ENCODE results near the gene TSR1.
"Not testable (repeated sequence)": the region's sequence is repeated elsewhere in the genome, so short reads cannot be mapped to it uniquely, and the experiment has no call there.

The TSR1 gene

GRCh38 chr17:2336852-2337543, 741 bp upstream of the TSR1 start, which contains the start of gene SGSM2:
SGSM2 (plus strand) TSS chr17:2337501; CDS start chr17:2337689, 188 bp downstream.
- DNase-seq (ENCODE audit: low read depth in 2 of 2): peak; percentile 40 to 68

DNA sequence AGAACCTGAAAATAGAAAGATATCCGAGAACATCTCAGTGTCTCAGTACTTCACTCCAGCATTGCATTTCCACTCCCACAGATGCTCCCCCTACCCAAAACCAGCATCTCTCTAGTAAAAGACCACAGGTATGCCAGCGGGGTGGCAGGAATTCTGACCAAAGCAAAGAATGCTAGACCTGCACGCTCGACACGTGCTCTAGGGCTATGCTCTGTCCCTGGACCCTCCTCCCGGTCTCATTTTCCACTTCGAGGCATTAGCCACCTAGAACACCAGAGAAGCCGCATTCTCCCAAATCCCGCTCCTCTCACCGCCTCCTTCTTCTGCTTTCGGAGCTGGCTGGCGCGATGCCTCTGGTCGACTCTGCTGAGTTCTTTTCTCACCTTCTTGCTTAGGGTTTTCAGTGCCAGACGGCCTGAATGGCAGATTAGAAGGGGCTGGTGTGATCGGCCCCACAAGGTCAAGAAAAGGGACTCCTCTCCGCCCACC, 487 bp downstream of the TSR1 start:
- DNase-seq (ENCODE audit: low read depth in 2 of 2): no peak

GRCh38 chr17:2331303-2331702, 5.0 kb downstream of the TSR1 start:
- no peak for DNase-seq (ENCODE audit: low read depth in 2 of 2)

GRCh38 chr17:2323629-2324314, 12.5 kb downstream of the TSR1 start:
- no peak for DNase-seq (ENCODE audit: low read depth in 2 of 2)

GRCh38 chr17:2321399-2321798, 14.9 kb downstream of the TSR1 start:
- no peak for DNase-seq (ENCODE audit: low read depth in 2 of 2)

DNA sequence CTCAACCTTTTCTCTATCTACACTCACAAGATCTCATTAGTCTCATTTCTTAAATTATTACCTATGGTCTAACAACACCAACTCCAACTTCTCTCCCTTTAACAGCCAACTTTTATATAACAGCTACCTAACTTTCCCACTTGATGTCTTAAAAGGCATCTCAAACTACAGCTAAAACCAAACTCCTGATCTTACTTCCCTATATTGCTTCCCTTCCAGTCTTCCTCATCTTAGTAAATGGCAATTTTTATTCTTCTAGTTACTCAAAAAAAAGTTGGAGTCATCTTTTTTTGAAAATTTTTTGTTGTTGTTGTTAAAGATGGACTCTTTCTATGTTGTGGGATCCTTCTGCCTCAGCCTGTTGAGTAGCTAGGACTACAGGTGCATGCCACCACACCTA, 17.2 kb downstream of the TSR1 start:
- no peak for DNase-seq (ENCODE audit: low read depth in 2 of 2)

DNA sequence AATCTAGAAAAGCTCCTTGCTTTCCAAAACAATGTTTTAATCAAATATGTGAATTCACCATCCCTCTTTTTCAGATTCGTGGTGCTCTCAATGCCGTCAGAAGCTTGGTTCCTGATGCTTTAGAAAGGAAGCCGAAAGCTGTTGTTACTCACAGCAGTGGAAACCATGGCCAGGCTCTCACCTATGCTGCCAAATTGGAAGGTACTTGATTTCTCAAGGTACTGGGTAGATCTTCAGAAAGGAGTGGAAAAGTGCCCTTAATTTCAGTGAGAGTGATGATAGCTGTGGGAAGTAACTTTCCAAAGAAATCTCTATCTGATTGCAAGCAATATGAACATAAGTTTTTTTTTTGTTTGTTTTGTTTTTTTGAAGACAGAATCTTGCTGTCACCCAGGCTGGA, 18.5 kb downstream of the TSR1 start:
- DNase-seq (ENCODE audit: low read depth in 2 of 2): no peak

DNA sequence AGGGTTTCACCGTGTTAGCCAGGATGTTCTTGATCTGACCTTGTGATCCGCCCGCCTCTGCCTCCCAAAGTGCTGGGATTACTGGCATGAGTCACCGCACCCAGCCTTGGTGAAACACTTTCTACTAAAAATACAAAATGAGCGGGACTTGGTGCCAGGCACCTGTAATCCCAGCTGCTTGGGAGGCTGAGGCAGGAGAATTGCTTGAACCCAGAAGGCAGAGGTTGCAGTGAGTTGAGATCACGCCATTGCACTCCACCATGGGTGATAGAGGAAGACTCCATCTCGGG, 19.4 kb downstream of the TSR1 start:
- DNase-seq (ENCODE audit: low read depth in 2 of 2): not testable (repeated sequence)

DNA sequence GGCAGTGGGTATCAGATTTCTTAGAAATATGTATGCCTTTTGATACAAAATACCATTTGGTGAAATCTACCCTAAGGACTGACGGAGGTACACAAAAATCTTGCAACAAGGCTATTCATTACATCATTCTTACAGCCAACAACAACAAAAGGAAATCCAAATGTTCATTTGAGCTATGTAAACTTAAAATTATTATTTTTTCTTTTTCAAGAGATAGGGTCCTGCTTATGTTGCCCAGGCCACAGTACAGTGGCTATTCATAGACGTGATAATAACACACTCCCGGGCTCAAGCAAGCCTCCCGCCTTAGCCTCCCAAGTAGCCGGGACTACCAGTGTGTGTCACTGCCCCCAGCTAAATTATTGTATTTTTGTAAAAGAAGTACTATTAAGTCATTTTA, 23.5 kb downstream of the TSR1 start:
- DNase-seq (ENCODE audit: low read depth in 2 of 2): no peak

DNA sequence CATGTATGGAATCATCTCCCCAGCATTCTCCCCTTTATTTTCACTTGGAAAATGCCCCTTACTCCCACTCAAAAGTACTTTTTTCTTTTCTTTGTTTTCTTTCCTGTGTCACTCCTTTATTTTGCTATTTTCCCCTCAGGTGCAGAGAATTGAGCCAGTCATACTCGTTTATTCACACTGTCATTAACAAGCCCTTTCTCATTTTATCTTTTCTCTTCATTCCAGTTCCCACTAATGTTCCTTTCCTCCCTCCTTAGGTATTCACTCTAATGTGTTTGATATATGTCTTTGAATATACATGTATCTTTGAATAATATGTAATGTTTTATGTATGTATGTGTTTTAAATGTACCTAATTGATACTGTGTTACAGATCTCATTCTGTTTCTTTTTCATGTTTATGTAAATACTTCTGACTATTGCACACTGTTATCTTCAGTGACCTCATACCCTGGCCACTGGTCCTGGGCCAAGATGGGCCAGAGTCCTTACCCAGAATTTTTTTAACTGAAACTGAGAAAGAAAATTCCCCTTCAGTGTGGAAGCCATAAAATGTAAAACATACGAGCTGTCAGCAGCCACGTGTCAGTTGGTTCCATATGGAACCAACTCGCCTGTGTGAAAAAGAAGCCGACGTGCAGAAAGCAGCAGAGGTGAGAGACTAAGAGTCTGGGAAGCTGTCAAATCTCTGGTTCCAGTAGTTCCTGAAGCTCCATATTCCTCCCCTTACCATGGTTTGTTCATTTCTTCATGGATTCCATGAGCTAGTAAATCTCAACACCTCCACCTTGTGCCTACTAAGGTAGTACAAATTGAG, 26.7 kb downstream of the TSR1 start:
- no peak for DNase-seq (ENCODE audit: low read depth in 2 of 2)

GRCh38 chr17:2304931-2305330, 31.3 kb downstream of the TSR1 start:
- no peak for DNase-seq (ENCODE audit: low read depth in 2 of 2)

DNA sequence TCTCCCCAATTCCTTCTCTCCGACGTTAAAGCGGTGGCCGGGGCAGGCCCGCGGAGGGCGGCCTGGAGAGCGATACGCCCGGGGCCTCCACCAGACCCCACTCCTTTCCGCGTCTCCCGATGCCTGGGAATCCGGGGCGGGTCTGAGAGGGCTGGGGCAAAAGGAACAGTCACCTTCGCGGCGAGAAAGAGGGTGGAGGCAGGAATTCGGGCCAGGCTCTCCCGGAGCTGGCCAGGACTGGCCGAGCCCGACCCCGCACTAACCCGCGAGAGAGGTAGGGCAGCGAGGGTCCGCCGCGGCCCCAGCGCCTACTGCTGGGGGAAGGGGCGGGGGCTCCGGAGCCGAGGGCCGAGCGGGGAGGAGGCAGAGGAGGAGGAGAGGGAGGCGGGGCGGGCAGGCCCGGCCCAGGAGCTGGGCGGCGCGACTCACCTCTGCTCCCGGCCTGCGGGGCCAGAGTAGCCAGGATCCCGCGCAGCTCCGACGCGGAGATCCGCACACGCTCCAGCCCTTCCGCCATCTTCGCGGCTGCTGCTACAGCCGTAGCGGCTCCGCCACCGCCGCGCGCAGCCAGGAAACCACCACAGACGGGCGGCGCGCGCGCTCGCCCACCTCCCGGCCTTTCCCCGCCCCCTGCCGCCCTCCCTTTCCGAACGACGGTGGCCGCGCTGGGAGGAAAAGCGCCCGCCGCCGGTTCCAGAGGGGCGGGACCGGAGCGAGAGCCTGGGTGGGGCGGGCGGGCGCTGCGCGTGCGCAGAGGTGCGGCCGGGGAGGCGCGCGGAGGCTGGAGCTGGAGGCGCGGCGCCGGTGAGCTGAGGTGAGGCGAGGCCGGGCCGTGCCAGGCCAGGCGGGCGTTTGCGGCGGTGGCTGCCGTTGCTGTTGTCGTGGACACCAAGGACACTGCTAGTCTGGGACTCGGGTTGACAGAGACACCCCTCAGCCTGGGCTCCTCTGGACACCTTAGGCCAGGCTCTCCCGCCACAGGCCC, 32.8 kb downstream of the TSR1 start, which contains the start of the genes SMG6 and SRR:
SMG6 (minus strand) TSS at position 582 of the 985 bp plus-strand sequence; CDS start at position 517, 65 bp downstream.
SRR (plus strand) TSS at position 747 of the 985 bp plus-strand sequence. CDS start 11,611 bp downstream, outside the sequence.
- DNase-seq (ENCODE audit: low read depth in 2 of 2): peak; percentile 96

DNA sequence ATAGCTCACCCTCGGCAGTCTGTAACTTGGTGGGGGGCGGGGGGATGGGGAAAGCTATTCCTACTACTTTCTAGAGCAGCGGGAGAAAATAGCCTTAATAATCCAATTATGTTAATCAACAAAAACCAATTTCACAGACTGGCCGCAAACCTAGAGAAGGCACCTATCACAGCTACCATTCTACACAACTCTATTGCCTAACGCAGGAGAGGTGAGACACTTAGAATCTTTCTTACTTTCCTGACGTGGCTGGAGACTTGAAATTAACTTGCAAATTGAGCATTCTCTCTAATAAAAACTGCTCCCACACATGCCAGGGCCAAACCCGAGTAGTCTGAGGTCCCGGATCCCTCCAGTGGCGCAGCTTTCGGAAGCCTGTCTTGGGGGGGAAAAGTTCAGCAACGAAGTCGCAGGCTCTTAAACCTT, 33.5 kb downstream of the TSR1 start:
- no peak for DNase-seq (ENCODE audit: low read depth in 2 of 2)

GRCh38 chr17:2299756-2300155, 36.5 kb downstream of the TSR1 start:
- no peak for DNase-seq (ENCODE audit: low read depth in 2 of 2)

DNA sequence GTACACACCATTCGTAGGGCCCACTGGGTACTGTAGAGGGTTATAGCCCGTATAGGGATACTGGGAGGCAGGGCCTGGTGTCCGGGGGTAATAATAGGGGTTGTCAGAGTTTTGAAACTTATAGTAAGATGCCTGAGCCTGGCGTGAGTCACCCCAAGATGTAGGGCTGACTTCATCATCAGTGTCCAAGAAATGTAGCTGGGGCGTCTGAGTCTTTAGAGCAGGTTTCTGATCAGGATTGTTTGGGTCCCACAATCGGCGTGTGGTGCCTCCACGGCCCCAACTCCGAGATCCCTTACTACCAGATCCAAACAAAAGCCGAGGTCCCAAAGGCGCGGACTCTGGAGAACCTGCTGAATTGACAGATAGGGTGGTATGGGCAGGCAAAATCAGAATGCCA, 37.1 kb downstream of the TSR1 start:
- no peak for DNase-seq (ENCODE audit: low read depth in 2 of 2)

GRCh38 chr17:2297023-2297422, 39.2 kb downstream of the TSR1 start:
- no peak for DNase-seq (ENCODE audit: low read depth in 2 of 2)

DNA sequence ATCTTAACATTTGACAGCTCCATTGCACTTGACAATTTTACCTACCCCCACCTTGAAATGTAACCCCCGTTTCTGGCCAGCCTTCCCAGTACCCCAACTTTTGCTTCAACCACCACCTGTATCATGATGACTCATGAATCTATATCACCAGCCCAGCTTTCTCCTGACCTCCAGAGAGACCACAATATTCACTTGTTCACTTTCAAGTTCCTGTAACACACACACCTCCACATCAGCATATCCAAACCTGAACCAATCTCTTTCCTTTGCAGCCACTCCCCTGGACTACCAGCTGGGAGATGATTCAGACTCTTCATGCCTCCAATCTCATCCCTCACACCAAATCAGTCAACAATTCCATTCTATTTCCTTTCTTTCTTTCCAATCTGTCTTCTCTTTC, 40.7 kb downstream of the TSR1 start:
- DNase-seq (ENCODE audit: low read depth in 2 of 2): no peak

DNA sequence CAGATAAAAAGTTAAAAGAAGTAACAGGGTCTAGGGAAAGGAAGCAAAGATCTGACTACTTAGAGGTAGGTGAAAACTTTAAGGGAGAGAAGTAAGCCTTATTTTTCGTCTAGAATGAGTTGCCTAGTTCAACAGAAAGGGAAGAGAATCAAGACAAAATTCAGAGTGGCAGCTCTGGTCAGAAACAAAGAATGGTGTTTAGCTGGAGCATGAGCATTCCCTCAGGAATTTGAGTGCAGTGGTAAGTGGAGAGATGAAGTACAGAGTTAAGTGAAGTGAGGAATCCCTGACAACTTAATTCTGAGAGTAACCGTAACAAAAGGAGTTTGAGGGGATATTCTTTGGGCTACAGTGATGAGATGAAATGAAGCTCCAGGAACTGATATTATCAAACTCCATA, 44.2 kb downstream of the TSR1 start:
- no peak for DNase-seq (ENCODE audit: low read depth in 2 of 2)

DNA sequence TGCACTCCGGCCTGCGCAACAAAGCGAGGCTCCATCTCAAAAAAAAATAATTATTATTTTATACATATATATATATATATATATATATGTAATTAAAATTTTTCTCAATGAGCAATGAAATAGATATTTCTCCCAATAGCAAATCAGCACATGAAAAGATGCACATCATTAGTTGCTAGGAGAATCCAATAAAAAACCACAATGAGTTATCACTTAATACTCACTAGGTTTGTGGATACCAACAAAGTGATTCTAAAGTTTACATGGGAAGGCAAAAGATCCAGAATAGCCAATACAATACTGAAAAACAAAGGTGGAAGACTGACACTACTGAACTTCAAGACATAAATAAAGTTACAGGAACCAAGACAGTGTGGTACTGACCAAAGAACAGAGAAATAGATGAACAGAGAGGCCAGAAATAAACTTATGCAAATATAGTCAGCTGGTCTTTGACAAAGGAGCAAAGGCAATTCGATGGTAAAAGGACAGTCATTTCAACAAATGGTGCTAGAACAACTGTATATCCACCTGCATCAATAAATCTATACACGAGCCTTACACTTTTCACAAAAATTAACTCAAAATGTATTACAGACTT, 46.3 kb downstream of the TSR1 start:
- no peak for DNase-seq (ENCODE audit: low read depth in 2 of 2)

DNA sequence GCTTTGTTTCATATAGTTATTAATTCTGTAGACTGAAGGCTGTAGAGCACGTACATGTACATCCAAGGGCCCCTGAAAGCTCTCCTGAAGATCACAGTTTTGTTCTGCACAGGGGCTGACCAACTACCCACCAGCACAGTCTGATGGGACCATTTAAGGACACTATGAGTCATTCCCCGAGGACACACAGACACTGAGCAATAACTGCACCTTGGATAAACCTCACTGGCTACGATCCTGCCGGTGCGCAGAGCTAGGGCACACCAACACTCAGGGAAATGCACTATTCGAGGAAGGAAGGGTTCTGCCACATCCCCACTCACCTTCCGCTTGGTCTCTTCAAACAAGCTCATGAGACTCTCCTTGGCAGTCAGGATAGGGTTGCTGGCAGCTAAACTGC, 53.0 kb downstream of the TSR1 start:
- no peak for DNase-seq (ENCODE audit: low read depth in 2 of 2)
